HG02840 (cell line): ENCODE data around the gene SLC25A17.
"Not testable (repeated sequence)": the region's sequence is repeated elsewhere in the genome, so short reads cannot be mapped to it uniquely, and the experiment has no call there.

Experiments used
- ATAC-seq: cut with Tn5 transposase; IDR thresholded peaks from one replicate; pipeline ENCODE4 v1.9.1; 2021; ENCODE audit warnings: mild to moderate bottlenecking, moderate library complexity, moderate number of reproducible peaks; ENCODE audit not compliant: unreplicated experiment, low FRiP score

Gene SLC25A17

GRCh38 chr22:40758851-40759250 is 60.3 kb downstream of the SLC25A17 start:
- not testable (repeated sequence) for ATAC-seq

GRCh38 chr22:40758390-40758789 is 60.8 kb downstream of the SLC25A17 start:
- no peak for ATAC-seq

DNA sequence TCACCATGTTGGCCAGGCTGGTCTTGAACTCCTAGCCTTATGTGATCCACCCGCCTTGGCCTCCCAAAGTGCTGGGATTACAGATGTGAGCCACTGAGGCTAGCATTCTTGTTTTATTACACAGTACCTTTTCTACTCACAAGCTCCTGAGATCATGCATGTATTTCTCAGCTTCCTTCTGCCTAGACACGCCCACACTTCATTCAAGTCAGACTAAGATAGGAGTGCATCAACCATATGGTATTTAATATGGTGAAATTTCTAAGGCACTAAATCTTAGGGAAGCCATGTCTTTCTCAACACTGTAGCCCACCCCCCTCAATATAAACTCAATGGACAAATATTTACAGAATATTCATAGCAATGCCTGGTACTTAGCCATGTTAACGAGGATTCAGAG is 62.1 kb downstream of the SLC25A17 start:
- ATAC-seq: no peak

DNA sequence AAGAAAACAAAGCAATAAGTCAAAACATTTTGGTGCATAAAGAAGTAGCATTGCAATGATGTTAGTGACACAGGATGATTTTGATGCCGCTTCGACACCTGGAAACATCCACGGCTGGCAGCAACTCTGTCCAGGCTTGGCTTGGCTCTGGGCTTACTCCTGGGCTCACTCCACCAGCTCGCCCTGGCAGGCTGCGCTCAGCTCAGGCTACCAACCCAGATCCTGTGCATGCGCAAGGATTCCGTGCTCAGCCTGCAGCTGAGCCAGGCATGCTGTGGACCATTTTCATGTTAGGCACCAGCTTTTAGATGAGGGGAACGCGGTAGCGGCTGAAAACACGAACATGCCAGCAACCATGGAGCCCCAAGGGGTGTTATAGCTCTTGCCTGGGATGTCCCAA is 66.0 kb downstream of the SLC25A17 start:
- no peak for ATAC-seq

GRCh38 chr22:40751250-40751649 is 67.9 kb downstream of the SLC25A17 start:
- ATAC-seq: no peak

DNA sequence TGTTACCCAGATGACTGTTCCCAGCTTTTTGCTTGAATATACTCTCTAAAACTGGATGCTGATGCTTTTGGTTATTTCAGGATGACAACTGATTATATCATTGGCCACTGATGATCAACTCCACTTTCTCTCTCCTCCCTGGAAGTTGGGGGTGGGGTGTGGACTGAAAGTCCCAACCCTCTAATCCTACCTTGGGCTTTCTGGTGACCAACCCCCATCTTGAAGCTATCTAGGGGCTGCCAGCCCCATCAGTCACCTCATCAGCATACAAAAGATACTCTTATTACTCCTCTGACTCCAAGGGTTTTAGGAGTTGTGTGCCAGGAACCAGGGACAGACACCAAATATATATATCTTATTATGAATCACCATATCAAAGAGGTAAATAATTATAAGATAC is 69.3 kb downstream of the SLC25A17 start:
- ATAC-seq: no peak

DNA sequence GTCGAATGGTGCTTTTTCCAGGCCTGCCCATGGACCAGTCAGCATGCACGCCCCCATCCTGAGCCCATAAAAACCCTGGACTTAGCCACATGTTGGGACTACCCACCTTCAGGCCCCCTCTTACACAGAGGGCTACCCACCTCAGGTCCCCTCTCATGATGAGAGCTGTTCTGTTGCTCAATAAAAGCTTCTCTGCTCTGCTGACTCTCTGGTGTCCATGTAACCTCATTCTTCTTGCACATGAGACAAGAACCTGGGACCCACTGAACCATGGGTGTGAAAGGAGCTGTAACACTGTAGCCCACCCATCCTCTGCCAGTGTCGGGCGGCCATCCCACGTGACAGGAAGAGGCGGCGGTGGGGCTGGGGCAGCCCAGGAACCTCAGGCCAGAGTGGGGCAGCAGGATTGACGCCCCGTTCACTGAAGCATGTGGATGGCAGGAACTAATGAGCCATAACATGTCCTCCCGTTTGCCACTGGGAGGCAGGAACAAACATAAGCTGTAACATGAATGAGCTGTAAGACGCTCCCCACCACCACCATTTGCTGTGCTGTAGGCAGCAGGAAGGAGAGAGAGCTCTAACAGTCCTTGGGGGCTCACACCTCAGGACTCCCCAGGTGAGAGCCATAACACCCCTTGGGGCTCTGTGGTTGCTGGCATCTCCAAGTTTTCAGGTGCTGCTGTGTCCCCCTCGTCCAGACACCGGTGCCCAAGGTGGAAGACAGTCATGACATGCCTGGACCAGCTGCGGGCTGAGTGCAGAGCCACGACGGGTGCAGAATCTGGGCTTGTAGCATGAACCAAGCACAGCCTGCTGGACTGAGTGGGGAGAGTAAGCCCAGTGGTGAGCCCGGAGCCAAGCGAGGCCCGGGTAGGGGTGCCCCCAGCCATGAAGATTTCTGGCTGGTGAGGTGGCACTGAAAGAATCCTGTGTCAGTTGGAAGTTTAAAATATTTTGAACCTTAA is 70.5 kb downstream of the SLC25A17 start:
- ATAC-seq: no peak

DNA sequence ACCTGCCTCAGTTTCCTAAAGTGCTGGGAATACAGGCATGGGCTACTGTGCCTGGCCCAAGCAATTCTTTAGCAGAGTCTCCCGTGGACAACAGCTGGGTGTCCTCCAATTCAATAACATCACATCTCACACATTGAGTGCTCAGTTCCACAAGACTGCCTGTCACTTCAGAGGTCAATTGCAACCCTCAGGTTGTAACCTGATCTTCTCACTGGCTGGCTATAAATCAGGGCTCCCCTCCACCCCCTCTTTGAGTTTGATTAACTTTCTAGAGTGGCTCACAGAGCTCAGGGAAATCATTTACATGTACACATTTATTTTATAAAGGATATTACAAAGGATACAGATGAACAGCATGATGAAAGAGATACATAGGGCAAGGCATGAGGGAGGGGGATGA is 71.8 kb downstream of the SLC25A17 start:
- ATAC-seq: no peak

GRCh38 chr22:40746428-40747220 is 72.5 kb downstream of the SLC25A17 start:
- no peak for ATAC-seq

DNA sequence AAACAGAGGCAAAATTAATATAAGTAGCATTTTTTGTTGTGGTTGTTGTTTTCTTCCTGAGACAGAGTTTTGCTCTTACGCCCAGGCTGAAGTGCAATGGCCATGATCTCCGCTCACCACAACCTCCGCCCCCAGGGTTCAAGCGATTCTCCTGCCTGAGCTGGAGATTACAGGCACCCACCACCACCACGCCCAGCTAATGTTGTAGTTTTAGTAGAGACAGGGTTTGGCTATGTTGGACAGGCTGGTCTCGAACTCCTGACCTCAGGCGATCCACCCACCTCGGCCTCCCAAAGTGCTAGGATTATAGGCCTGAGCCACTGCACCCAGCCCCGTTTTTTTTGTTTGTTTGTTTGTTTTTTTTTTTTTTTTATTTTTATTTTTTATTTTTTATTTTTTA is 75.4 kb downstream of the SLC25A17 start:
- ATAC-seq: no peak

DNA sequence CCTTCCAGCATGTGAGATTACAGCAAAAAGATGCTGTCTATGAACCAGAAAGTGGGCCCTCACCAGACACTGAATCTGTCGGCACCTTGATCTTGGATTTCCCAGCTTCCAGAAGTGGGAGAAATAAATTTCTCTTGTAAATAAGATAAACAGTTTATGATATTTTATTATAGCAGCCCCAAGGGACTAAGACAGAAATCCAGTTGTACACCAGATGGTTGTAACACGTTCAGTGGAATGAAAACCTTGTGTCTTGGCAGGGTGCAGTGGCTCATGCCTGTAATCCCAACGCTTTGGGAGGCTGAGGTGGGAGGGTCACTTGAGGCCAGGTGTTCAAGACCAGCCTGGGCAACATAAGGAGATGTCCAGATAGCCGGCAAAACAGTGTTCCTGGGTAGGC is 78.0 kb downstream of the SLC25A17 start:
- no peak for ATAC-seq

- no peak for ATAC-seq
Measured at GRCh38 chr22:40739721-40740120, 79.4 kb downstream of the SLC25A17 start.

DNA sequence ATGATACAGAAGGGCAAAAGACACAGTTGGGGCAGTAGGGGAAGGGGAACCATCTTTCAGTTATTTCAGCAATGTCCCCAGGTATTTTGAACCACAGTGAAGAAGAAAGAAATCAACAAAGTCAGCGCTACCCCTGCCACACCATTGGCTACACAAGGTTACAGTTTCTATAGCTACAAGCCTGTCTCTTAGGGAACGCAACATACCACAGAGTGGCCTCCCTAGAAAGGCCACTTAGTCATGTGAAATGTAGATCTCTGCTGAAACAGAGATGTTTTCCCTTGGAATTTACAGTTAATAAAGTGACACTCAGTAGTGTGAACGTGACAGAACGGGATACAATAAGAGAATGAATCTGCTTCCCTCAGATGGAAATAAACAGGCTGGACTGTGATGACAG is 85.2 kb downstream of the SLC25A17 start:
- no peak for ATAC-seq

- no peak for ATAC-seq
Measured at GRCh38 chr22:40732999-40733292, 86.2 kb downstream of the SLC25A17 start.

GRCh38 chr22:40729284-40729683 is 89.9 kb downstream of the SLC25A17 start:
- ATAC-seq: no peak

DNA sequence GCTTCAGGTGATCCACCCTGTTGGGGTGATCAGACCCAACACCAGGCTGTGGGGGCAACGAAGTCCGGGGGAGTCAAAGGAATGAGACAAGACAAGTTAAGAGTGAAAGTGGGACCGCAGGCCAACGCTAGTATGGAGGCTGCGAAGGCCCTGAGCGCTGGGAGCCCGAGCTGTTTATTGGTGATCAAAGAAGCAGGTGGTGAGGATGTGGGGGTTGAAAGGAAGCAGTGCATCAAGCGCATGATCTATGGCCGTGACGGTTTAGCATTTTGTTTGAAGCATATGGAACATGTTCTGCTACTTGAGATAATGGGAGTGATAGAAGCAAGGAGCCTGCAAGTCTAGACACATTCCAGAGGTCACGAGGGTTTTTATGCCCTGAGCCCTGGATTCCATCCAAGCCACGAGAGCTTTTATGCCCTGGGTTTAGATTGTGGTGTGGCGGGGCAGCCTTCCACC is 90.4 kb downstream of the SLC25A17 start:
- no peak for ATAC-seq

DNA sequence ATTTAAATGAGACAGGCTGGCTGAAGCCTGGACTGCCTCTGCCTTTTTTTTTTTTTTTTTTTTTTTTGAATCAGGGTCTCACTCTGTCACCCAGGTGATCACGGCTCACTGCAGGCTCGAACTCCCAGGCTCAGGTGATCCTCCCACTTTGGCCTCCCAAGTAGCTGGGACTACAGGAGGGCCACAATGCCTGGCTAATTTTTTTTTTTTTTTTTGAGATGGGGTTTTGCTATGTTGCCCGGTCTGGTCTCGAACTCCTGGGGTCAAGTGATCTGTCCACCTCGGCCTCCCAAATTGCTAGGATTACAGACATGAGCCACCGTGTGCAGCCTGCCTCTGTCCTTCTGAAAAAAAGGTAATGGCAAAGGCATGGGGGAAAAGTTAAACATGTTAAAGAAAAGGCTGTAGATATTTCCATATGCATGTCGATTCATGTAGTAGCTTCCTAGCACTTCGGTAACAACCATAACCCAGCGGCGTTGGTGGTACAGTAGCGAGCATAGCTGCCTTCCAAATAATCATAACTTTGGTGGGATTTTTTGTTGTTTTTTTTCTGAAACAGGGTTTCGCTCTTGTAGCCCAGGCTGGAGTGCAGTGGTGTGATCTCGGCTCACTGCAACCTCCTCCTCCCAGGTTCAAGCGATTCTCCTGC is 91.1 kb downstream of the SLC25A17 start:
- ATAC-seq: no peak

- ATAC-seq: no peak
Measured at GRCh38 chr22:40727070-40727963, 91.8 kb downstream of the SLC25A17 start.

DNA sequence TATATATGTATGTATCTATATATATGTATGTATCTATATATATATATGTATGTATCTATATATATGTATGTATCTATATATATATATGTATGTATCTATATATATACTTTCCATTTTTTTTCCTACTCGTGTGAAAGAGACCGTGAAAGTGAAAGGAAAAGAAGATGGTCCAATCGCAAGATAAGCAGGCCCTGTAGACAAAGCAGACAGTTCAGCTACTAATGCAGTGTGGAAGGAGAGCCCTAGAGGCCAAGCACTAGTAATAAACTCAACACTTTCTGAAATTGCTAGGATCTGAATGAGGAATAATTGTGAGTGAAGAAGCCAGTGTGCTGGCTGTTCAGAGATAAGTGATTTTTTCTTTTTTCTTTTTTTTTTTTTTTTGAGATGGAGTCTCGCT is 92.6 kb downstream of the SLC25A17 start:
- ATAC-seq: no peak

DNA sequence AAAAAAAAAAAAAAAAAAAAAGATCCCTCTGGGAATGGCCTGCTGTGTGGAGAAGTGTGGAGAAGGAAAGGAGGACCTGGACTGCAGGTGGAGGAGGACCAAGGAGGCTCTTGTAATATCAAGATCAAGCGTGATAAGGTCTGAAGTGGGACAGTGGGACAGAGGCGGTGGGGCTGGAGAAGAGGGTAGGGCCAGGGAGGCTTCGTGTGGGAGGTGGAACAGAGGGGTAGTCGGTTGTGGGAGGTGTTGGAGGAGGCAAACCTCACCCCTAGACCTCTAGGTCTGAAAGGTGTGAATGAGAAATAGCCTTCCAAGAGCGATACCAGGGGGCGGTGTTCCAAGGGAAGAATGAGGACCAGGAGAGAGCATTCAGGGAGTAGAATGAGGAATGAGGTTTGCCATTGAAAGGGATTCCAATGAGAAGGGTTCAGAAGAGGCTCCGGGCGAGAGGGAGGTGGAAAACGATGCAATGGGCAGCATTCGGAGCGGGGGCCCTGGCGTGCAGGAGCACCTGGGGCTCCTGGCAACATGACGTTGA is 95.7 kb downstream of the SLC25A17 start:
- ATAC-seq: no peak
